HepG2 (cell line): Measurements from ENCODE around the gene CNPY4. TPM values are rescaled to one million over a fixed set of nuclear protein-coding genes. Genes with fewer than 3 reads are reported as not detected.

Experiments used
- BORCS8-MEF2B ChIP-seq: sonication (generic); formaldehyde crosslinking; IDR thresholded peaks from 2 replicates; pipeline ENCODE4 v1.8.0; 2022; ENCODE audit warnings: mild to moderate bottlenecking, missing genetic modification reagents
- FOXK2 ChIP-seq: fragments of 450-650 bp; IDR thresholded peaks from 2 replicates; pipeline ENCODE4 v1.6.1; 2016
- NFIB ChIP-seq: sonication (generic); formaldehyde crosslinking; IDR thresholded peaks from 2 replicates; pipeline ENCODE4 v1.9.0; 2021; ENCODE audit warnings: missing genetic modification reagents, mild to moderate bottlenecking, borderline replicate concordance
- TBP ChIP-seq: sonication (generic); formaldehyde crosslinking; IDR thresholded peaks from 2 replicates; pipeline ENCODE4 v1.5.0; 2020; ENCODE audit warnings: missing genetic modification reagents
- ZBTB40 ChIP-seq, 2 experiments: fragments of 450-650 bp in 1 of 2; sonication (generic) in 1 of 2; formaldehyde crosslinking in 1 of 2; IDR thresholded peaks; 2 replicates each; pipeline versions ENCODE4 v1.6.1 to v1.8.0; 2016 to 2022; ENCODE audit warnings: antibody characterized with exemption in 1 of 2, mild to moderate bottlenecking in 1 of 2, missing genetic modification reagents in 1 of 2
- ZNF143 ChIP-seq: sonication (generic); formaldehyde crosslinking; IDR thresholded peaks from 2 replicates; pipeline ENCODE4 v1.4.0; 2020; ENCODE audit warnings: missing genetic modification reagents
- ZNF263 ChIP-seq: sonication (generic); formaldehyde crosslinking; IDR thresholded peaks from 2 replicates; pipeline ENCODE4 v1.4.0; 2020; ENCODE audit warnings: missing genetic modification reagents
- ZNF44 ChIP-seq: sonication (generic); formaldehyde crosslinking; IDR thresholded peaks from 2 replicates; pipeline ENCODE4 v1.5.1; 2020; ENCODE audit warnings: mild to moderate bottlenecking, missing genetic modification reagents
- ZNF607 ChIP-seq: sonication (generic); formaldehyde crosslinking; IDR thresholded peaks from 2 replicates; pipeline ENCODE4 v1.5.1; 2020; ENCODE audit warnings: missing genetic modification reagents, mild to moderate bottlenecking, borderline replicate concordance
- ZNF619 ChIP-seq: sonication (generic); formaldehyde crosslinking; IDR thresholded peaks from 2 replicates; pipeline ENCODE4 v1.4.0; 2020; ENCODE audit warnings: mild to moderate bottlenecking, missing genetic modification reagents
- ZNF782 ChIP-seq: sonication (generic); formaldehyde crosslinking; IDR thresholded peaks from 2 replicates; pipeline ENCODE4 v1.4.0; 2020; ENCODE audit warnings: missing genetic modification reagents, mild to moderate bottlenecking, borderline replicate concordance
- polyA plus RNA-seq, 8 experiments: library from polyadenylated mRNA; depleted of rRNA in 3 of 8; stranded (reverse) in 7 of 8; unstranded in 1 of 8; fragments of >200 nt; fragmentation: Illumina TruSeq in 4 of 8; extraction: Trizol in 4 of 8; gene quantifications; 2 replicates each; pipeline versions ENCODE4 v1.2.1 to v1.2.3, GENCODE V29; 2011 to 2016; ENCODE audit warnings: low read depth in 4 of 8, missing spikeins in 1 of 8, mixed read lengths in 1 of 8; ENCODE audit not compliant: insufficient read depth in 1 of 8
- total RNA-seq, 5 experiments: library from RNA; depleted of rRNA; stranded (reverse); fragments of >200 nt; fragmentation: Illumina TruSeq; extraction: Trizol; gene quantifications; 2 replicates each; pipeline ENCODE4 v1.2.3, GENCODE V29; 2016; ENCODE audit warnings: low read depth in 1 of 5
- TF ChIP-seq, protein P1 (sequence below): sonication (generic); formaldehyde crosslinking; IDR thresholded peaks from 2 replicates; pipeline ENCODE4 v1.4.0; 2020; ENCODE audit warnings: missing genetic modification reagents

CNPY4 gene
- total and polyA plus RNA-seq, 2 of the 13 experiments (the other 11 are each of a cell fraction or from before 2014, with no cell fraction given) = 6.2 to 12.7 TPM

GRCh38 chr7:100101016-100101862 lies 18.2 kb upstream of the CNPY4 start, which contains the start of the genes AP4M1 and MCM7 (continued):
- TF ChIP-seq ZNF782 (CRISPR knock-in tag) = 0 out of 2 replicates have a peak, but pooled peaks have one; percentile 55
- TF ChIP-seq ZNF143 (CRISPR knock-in tag) = peak; percentile 37; the same call in 1 of the 2 replicates
- no peak; the same call in 1 of the 2 replicates for TF ChIP-seq ZNF607 (CRISPR knock-in tag)
- no peak for TF ChIP-seq ZNF263
- TF ChIP-seq ZNF44 = peak; percentile 72
- TF ChIP-seq NFIB (CRISPR knock-in tag) = no peak
- TF ChIP-seq, protein P1, sequence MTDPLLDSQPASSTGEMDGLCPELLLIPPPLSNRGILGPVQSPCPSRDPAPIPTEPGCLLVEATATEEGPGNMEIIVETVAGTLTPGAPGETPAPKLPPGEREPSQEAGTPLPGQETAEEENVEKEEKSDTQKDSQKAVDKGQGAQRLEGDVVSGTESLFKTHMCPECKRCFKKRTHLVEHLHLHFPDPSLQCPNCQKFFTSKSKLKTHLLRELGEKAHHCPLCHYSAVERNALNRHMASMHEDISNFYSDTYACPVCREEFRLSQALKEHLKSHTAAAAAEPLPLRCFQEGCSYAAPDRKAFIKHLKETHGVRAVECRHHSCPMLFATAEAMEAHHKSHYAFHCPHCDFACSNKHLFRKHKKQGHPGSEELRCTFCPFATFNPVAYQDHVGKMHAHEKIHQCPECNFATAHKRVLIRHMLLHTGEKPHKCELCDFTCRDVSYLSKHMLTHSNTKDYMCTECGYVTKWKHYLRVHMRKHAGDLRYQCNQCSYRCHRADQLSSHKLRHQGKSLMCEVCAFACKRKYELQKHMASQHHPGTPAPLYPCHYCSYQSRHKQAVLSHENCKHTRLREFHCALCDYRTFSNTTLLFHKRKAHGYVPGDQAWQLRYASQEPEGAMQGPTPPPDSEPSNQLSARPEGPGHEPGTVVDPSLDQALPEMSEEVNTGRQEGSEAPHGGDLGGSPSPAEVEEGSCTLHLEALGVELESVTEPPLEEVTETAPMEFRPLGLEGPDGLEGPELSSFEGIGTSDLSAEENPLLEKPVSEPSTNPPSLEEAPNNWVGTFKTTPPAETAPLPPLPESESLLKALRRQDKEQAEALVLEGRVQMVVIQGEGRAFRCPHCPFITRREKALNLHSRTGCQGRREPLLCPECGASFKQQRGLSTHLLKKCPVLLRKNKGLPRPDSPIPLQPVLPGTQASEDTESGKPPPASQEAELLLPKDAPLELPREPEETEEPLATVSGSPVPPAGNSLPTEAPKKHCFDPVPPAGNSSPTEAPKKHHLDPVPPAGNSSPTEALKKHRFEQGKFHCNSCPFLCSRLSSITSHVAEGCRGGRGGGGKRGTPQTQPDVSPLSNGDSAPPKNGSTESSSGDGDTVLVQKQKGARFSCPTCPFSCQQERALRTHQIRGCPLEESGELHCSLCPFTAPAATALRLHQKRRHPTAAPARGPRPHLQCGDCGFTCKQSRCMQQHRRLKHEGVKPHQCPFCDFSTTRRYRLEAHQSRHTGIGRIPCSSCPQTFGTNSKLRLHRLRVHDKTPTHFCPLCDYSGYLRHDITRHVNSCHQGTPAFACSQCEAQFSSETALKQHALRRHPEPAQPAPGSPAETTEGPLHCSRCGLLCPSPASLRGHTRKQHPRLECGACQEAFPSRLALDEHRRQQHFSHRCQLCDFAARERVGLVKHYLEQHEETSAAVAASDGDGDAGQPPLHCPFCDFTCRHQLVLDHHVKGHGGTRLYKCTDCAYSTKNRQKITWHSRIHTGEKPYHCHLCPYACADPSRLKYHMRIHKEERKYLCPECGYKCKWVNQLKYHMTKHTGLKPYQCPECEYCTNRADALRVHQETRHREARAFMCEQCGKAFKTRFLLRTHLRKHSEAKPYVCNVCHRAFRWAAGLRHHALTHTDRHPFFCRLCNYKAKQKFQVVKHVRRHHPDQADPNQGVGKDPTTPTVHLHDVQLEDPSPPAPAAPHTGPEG = no peak
- TF ChIP-seq FOXK2 = no peak
- TF ChIP-seq BORCS8-MEF2B = peak; percentile 88
- no peak for TF ChIP-seq ZNF619 (CRISPR knock-in tag)
- TF ChIP-seq TBP (CRISPR knock-in tag) = no peak
- no peak for TF ChIP-seq ZBTB40 (IDR thresholded peaks at IDR 0.05)
- no peak; the same call in 1 of the 2 replicates for TF ChIP-seq ZBTB40 (CRISPR knock-in tag; IDR thresholded peaks at IDR 0.05)
